GM12878 (cell line): ENCODE results near the gene LRP4. TPM values are rescaled to one million over a fixed set of nuclear protein-coding genes. Genes with fewer than 3 reads are reported as not detected.
A peak's percentile ranks its signal among the peaks of the same experiment; 100 is the strongest.

Source experiments
- ATAC-seq: fragments of 200-7000 bp; cut with Tn5 transposase; 3 replicates; pipeline ENCODE4 v1.9.1; 2020; ENCODE audit warnings: mild to moderate bottlenecking, moderate library complexity
- BruUV-seq: library from RNA; stranded (reverse); fragments of 400-500 nt; replicated peaks from 2 replicates; lab custom pipeline; 2021; lab: Mats Ljungman, UMichigan
- CTCF ChIA-PET: fragments of 300-600 bp; sonication (Branson Sonifier 250); formaldehyde crosslinking; extraction: SDS; loops from one replicate; lab custom pipeline; 2021; ENCODE audit warnings: inconsistent platforms; lab: Yijun Ruan, JAX
- POLR2A ChIA-PET: fragments of 350-600 bp; formaldehyde crosslinking; extraction: SDS; loops from one replicate; lab custom pipeline; 2021; ENCODE audit warnings: inconsistent platforms; lab: Charles Lee
- RAD21 ChIA-PET: fragments of 300-600 bp; sonication (Branson Sonifier 250); formaldehyde crosslinking; loops from one replicate; lab custom pipeline; 2023; ENCODE audit warnings: antibody characterized with exemption; ENCODE audit not compliant: unreplicated experiment; lab: Charles Lee
- SMC1A ChIA-PET: fragments of 300-600 bp; sonication (Branson Sonifier 250); formaldehyde crosslinking; loops from one replicate; lab custom pipeline; 2023; ENCODE audit not compliant: unreplicated experiment, uncharacterized antibody; lab: Charles Lee
- DNase-seq: peaks from one replicate; pipeline ENCODE4 v3.0.0-alpha.2; 2011; ENCODE audit warnings: low read depth, low spot score
- FAIRE-seq: peaks from 3 replicates; lab custom pipeline; 2011; peaks lifted over from hg19 to GRCh38; lab: Jason Lieb, UNC
- H2AFZ ChIP-seq: 2 replicates; pipeline ENCODE4 v1.6.0; 2011; ENCODE audit warnings: low read depth, low read length, control low read depth; ENCODE audit not compliant: control insufficient read depth
- H3K27ac ChIP-seq: 2 replicates; pipeline ENCODE4 v1.5.1; 2011; ENCODE audit warnings: control low read depth; ENCODE audit not compliant: control insufficient read depth, insufficient read depth
- H3K27me3 ChIP-seq, 2 experiments: replicated peaks in 1 of 2; 2 replicates each; pipeline versions ENCODE4 v1.6.0 to v1.6.1; 2011; ENCODE audit warnings: low read length in 1 of 2; ENCODE audit not compliant: control insufficient read depth in 2 of 2, insufficient read depth in 2 of 2
- H3K36me3 ChIP-seq, 2 experiments: 2 replicates each; pipeline ENCODE4 v1.5.1; 2011; ENCODE audit warnings: low read length in 1 of 2; ENCODE audit not compliant: control insufficient read depth in 2 of 2, insufficient read depth in 2 of 2
- H3K4me1 ChIP-seq: 2 replicates; pipeline ENCODE4 v1.6.1; 2011; ENCODE audit warnings: mild to moderate bottlenecking, low read length, moderate library complexity, mixed read lengths; ENCODE audit not compliant: control insufficient read depth, insufficient read depth
- H3K4me2 ChIP-seq: 2 replicates; pipeline ENCODE4 v1.6.0; 2011; ENCODE audit warnings: control low read depth; ENCODE audit not compliant: control insufficient read depth, insufficient read depth
- H3K4me3 ChIP-seq: fragments of 200-600 bp; sonication (generic); 2 replicates; pipeline ENCODE4 v1.5.1; 2016
- H3K79me2 ChIP-seq: 2 replicates; pipeline ENCODE4 v1.6.0; 2011; ENCODE audit warnings: low read length; ENCODE audit not compliant: control insufficient read depth, insufficient read depth
- H3K9ac ChIP-seq: 2 replicates; pipeline ENCODE4 v1.8.0; 2011; ENCODE audit warnings: low read length, control low read depth, mixed read lengths; ENCODE audit not compliant: control insufficient read depth, insufficient read depth
- H3K9me3 ChIP-seq: replicated peaks from 3 replicates; pipeline ENCODE4 v1.5.1; 2011; ENCODE audit warnings: mild to moderate bottlenecking, low read length; ENCODE audit not compliant: control insufficient read depth, insufficient read depth
- H4K20me1 ChIP-seq: 2 replicates; pipeline ENCODE4 v1.6.0; 2011; ENCODE audit not compliant: control insufficient read depth, insufficient read depth
- CBFB ChIP-seq: IDR thresholded peaks from 2 replicates; pipeline ENCODE4 v1.6.1; 2016; ENCODE audit warnings: antibody characterized with exemption, low read depth
- CTCF ChIP-seq, 3 experiments: IDR thresholded peaks in 2 of 3; conservative IDR thresholded peaks in 1 of 3; 2 replicates each; pipeline ENCODE4 v1.5.1; 2011; ENCODE audit warnings: low read depth in 3 of 3, low read length in 3 of 3, mild to moderate bottlenecking in 3 of 3, control low read depth in 2 of 3, moderate library complexity in 2 of 3, inconsistent platforms in 1 of 3, mixed read lengths in 1 of 3; ENCODE audit not compliant: control insufficient read depth in 2 of 3, insufficient read depth in 1 of 3; ENCODE audit errors: extremely low read depth in 1 of 3
- WGBS: methylation state at CpG from one replicate; pipeline ENCODE4 v1.1.6; 2016; ENCODE audit warnings: low lambda C conversion rate; ENCODE audit not compliant: insufficient replicate concordance, insufficient coverage; ENCODE audit errors: missing lambda C conversion rate; 5-methylcytosine and 5-hydroxymethylcytosine counted together
- in situ Hi-C: fragments of 300-500 bp; cut with MboI; formaldehyde crosslinking; loops from 9 replicates; pipeline ENCODE4 v1.14.3; 2018; ENCODE audit warnings: mixed read lengths
- intact Hi-C: fragments of 100-400 bp; cut with micrococcal nuclease; formaldehyde crosslinking; loops from one replicate; pipeline ENCODE4 v1.14.2; 2022; ENCODE audit not compliant: unreplicated experiment
- polyA plus RNA-seq, 11 experiments: library from polyadenylated mRNA; depleted of rRNA in 4 of 11; unstranded in 6 of 11; stranded (reverse) in 5 of 11; fragments of >200 nt; fragmentation: Nextera tagmentation in 4 of 11; fragmentation: Illumina TruSeq in 1 of 11; extraction: Ambion mirVana in 4 of 11; extraction: Trizol in 1 of 11; gene quantifications; 1 replicate in 1 of 11; 2 replicates in 10 of 11; pipeline versions ENCODE4 v1.2.1 to v1.2.3, GENCODE V29; 2011 to 2016; ENCODE audit warnings: inconsistent platforms in 2 of 11, missing spikeins in 2 of 11, low read depth in 1 of 11
- total RNA-seq, 4 experiments: library from RNA; depleted of rRNA in 3 of 4; stranded (reverse); fragments of >200 nt in 3 of 4; fragmentation: Illumina TruSeq in 1 of 4; extraction: Trizol in 1 of 4; gene quantifications; 2 replicates each; pipeline versions ENCODE4 v1.2.1 to v1.2.3, GENCODE V29; 2013 to 2021

The LRP4 gene
- total and polyA plus RNA-seq, 10 of the 15 experiments (the other 5 are each of a cell fraction or from before 2014, with no cell fraction given): under 0.01 to 0.06 (median 0.03) TPM; not detected in 6

- no peak for FAIRE-seq
- no TSS peak for BruUV-seq
Measured at GRCh38 chr11:46916286-46917108, 1.9 kb downstream of the LRP4 start.

More at GRCh38 chr11:46916286-46917108, 1.9 kb downstream of the LRP4 start:
- Histone ChIP-seq H3K4me2 (peak overlapping the region; percentile 77), H3K9ac (no peak overlapping the region), H2AFZ (peak overlapping the region; percentile 39), H3K4me1 (peaks cover 6% of the 10 kb centered on the region; the same call in 1 of the 2 replicates), H3K36me3 (no peaks in the 10 kb centered on the region), H4K20me1 (no peaks in the 10 kb centered on the region), H3K27ac (no peak overlapping the region), H3K4me3 (peak overlapping the region; percentile 40; the same call in 1 of the 2 replicates), H3K79me2 (no peaks in the 10 kb centered on the region), H3K27me3 (peaks cover 6 to 28% of the 10 kb centered on the region in 2 experiments), H3K9me3 (no peaks in the 10 kb centered on the region)
- in situ Hi-C loops (no loop called here), intact Hi-C loops (loop anchor here (5.0 kb wide), 1 partner anchor 156 kb away; no protein-coding TSS in a partner anchor)
- DNase-seq: no peak
- ChIA-PET SMC1A (interaction anchor here (0.7 to 2.3 kb wide), 7 partner anchors 16 to 239 kb away, joined by 3 to 12 read pairs (median 3); no protein-coding TSS in a partner anchor), RAD21 (interaction anchor here (0.6 to 1.9 kb wide), 2 partner anchors 188 to 236 kb away, joined by 3 to 10 read pairs; no protein-coding TSS in a partner anchor), CTCF (interaction anchor here (0.9 to 5.3 kb wide), 4 partner anchors 12 to 246 kb away, joined by 3 to 33 read pairs (median 4); no protein-coding TSS in a partner anchor), POLR2A (interaction anchor here (0.6 to 0.7 kb wide), 4 partner anchors 15 to 303 kb away, joined by 3 to 5 read pairs (median 4); no protein-coding TSS in a partner anchor)
- WGBS: 12% methylated on average over 24 of the region's 24 CpGs
- ATAC-seq: peak; percentile 32; the same call in 2 of the 3 replicates
- no peak for TF ChIP-seq CBFB
- TF ChIP-seq CTCF (IDR thresholded peaks at IDR 0.05 in 2 of 3, conservative IDR thresholded peaks at IDR 0.05 in 1 of 3; ENCODE audit: control insufficient read depth in 2 of 3, extremely low read depth in 1 of 3, insufficient read depth in 1 of 3, low read depth in 3 of 3, low read length in 3 of 3): 0 out of 6 replicates have a peak, but pooled peaks of 1 of the 3 experiments have one; percentile 1
